Liver (tissue), 9 donors: ENCODE measurements around the gene CDH4. TPM values are rescaled to one million over a fixed set of nuclear protein-coding genes. Genes with fewer than 3 reads are reported as not detected.

ENCODE experiments used
- DNase-seq: peaks from one replicate; pipeline ENCODE4 v3.0.0-alpha.2; 2017; ENCODE audit warnings: low spot score
- H3K27ac ChIP-seq, 2 donors: one replicate each; pipeline ENCODE4 v1.7.0; 2013; ENCODE audit warnings: inconsistent platforms in 2 of 2, low read length in 2 of 2, control low read depth in 1 of 2, low read depth in 1 of 2, mild to moderate bottlenecking in 1 of 2
- H3K27me3 ChIP-seq, 4 donors: one replicate each; pipeline versions ENCODE4 v1.6.1 to v1.7.0; 2013; ENCODE audit warnings: low read length in 3 of 4, inconsistent platforms in 1 of 4, mild to moderate bottlenecking in 1 of 4, moderate library complexity in 1 of 4; ENCODE audit not compliant: control insufficient read depth in 4 of 4, insufficient read depth in 4 of 4
- H3K36me3 ChIP-seq, 4 donors: one replicate each; pipeline versions ENCODE4 v1.6.1 to v1.7.0; 2013; ENCODE audit warnings: low read length in 3 of 4, mild to moderate bottlenecking in 3 of 4, low read depth in 1 of 4, moderate library complexity in 1 of 4; ENCODE audit not compliant: control insufficient read depth in 4 of 4, insufficient read depth in 3 of 4
- H3K4me1 ChIP-seq, 4 donors: one replicate each; pipeline versions ENCODE4 v1.6.1 to v1.7.0; 2013; ENCODE audit warnings: low read length in 3 of 4, mild to moderate bottlenecking in 3 of 4, moderate library complexity in 1 of 4; ENCODE audit not compliant: control insufficient read depth in 4 of 4, insufficient read depth in 4 of 4
- H3K4me3 ChIP-seq, 3 donors: one replicate each; pipeline versions ENCODE4 v1.6.1 to v1.7.0; 2013; ENCODE audit warnings: low read length in 3 of 3, control low read depth in 1 of 3, low read depth in 1 of 3, mild to moderate bottlenecking in 1 of 3
- H3K9ac ChIP-seq, 2 donors: one replicate each; pipeline ENCODE4 v1.7.0; 2013; ENCODE audit warnings: low read length in 2 of 2, mild to moderate bottlenecking in 2 of 2, moderate library complexity in 2 of 2, control low read depth in 1 of 2, low read depth in 1 of 2
- H3K9me3 ChIP-seq, 4 donors: one replicate each; pipeline versions ENCODE4 v1.6.1 to v1.7.0; 2013; ENCODE audit warnings: low read length in 3 of 4; ENCODE audit not compliant: control insufficient read depth in 4 of 4
- EGR1 ChIP-seq, 2 donors: IDR thresholded peaks; 2 replicates each; pipeline ENCODE4 v1.6.1; 2016 to 2018; ENCODE audit warnings: antibody characterized with exemption in 2 of 2, low read depth in 2 of 2
- FOXA1 ChIP-seq: IDR thresholded peaks from 2 replicates; pipeline ENCODE4 v1.6.1; 2016; ENCODE audit warnings: antibody characterized with exemption
- GABPA ChIP-seq, 2 donors: IDR thresholded peaks in 1 of 2; conservative IDR thresholded peaks in 1 of 2; 2 replicates each; pipeline ENCODE4 v1.6.1; 2016; ENCODE audit warnings: antibody characterized with exemption in 2 of 2, mild to moderate bottlenecking in 1 of 2, moderate library complexity in 1 of 2
- HNF4A ChIP-seq, 2 donors: conservative IDR thresholded peaks; 2 replicates each; pipeline ENCODE4 v1.6.1; 2016; ENCODE audit warnings: antibody characterized with exemption in 2 of 2, mild to moderate bottlenecking in 2 of 2
- HNF4G ChIP-seq: IDR thresholded peaks from 2 replicates; pipeline ENCODE4 v1.6.1; 2016; ENCODE audit warnings: antibody characterized with exemption
- JUND ChIP-seq, 2 donors: IDR thresholded peaks; 2 replicates each; pipeline ENCODE4 v1.6.1; 2016; ENCODE audit warnings: antibody characterized with exemption in 2 of 2
- NR2F2 ChIP-seq: IDR thresholded peaks from 2 replicates; pipeline ENCODE4 v1.6.1; 2016; ENCODE audit warnings: antibody characterized with exemption
- RAD21 ChIP-seq, 2 donors: IDR thresholded peaks; 2 replicates each; pipeline ENCODE4 v1.6.1; 2016; ENCODE audit warnings: antibody characterized with exemption in 2 of 2, mild to moderate bottlenecking in 2 of 2
- REST ChIP-seq: IDR thresholded peaks from 2 replicates; pipeline ENCODE4 v1.6.1; 2016; ENCODE audit warnings: antibody characterized with exemption, mild to moderate bottlenecking
- RXRA ChIP-seq, 2 donors: IDR thresholded peaks; 2 replicates each; pipeline ENCODE4 v1.6.1; 2017 to 2018; ENCODE audit warnings: antibody characterized with exemption in 2 of 2, mild to moderate bottlenecking in 1 of 2
- SP1 ChIP-seq: IDR thresholded peaks from 2 replicates; pipeline ENCODE4 v1.6.1; 2018; ENCODE audit warnings: antibody characterized with exemption, mild to moderate bottlenecking
- TAF1 ChIP-seq: conservative IDR thresholded peaks from 2 replicates; pipeline ENCODE4 v1.6.1; 2016; ENCODE audit warnings: antibody characterized with exemption, mild to moderate bottlenecking
- YY1 ChIP-seq: IDR thresholded peaks from 2 replicates; pipeline ENCODE4 v1.6.1; 2016; ENCODE audit warnings: antibody characterized with exemption, mild to moderate bottlenecking
- ZBTB33 ChIP-seq: IDR thresholded peaks from 2 replicates; pipeline ENCODE4 v1.6.1; 2016; ENCODE audit warnings: antibody characterized with exemption
- WGBS: extraction: QIAGEN DNeasy Blood & Tissue Kit; methylation state at CpG from one replicate; pipeline ENCODE4 v1.1.7; 2013; 5-methylcytosine and 5-hydroxymethylcytosine counted together
- polyA plus RNA-seq, 2 donors: library from polyadenylated mRNA; stranded (reverse) in 1 of 2; unstranded in 1 of 2; fragments of 200-250 nt in 1 of 2; fragments of >200 nt in 1 of 2; fragmentation: Nextera tagmentation in 1 of 2; extraction: Ambion mirVana in 1 of 2; gene quantifications; one replicate each; pipeline versions ENCODE4 v1.2.1 to v1.2.3, GENCODE V29; 2013 to 2015
- total RNA-seq, 2 donors: library from RNA; depleted of rRNA; stranded (reverse); fragments of >200 nt; gene quantifications; one replicate each; pipeline ENCODE4 v1.2.3, GENCODE V29; 2014
- TF ChIP-seq, protein P1 (sequence below): IDR thresholded peaks from 2 replicates; pipeline ENCODE4 v1.6.1; 2016; ENCODE audit warnings: antibody characterized with exemption
- donor health status: healthy.
- donor health status: healthy.
- donor health status: healthy.
- donor health status: healthy.
- donor health status: healthy.

Gene CDH4
- total and polyA plus RNA-seq, 4 donors = 0.03 to 0.25 (median 0.19) TPM; not detected in 1

DNA sequence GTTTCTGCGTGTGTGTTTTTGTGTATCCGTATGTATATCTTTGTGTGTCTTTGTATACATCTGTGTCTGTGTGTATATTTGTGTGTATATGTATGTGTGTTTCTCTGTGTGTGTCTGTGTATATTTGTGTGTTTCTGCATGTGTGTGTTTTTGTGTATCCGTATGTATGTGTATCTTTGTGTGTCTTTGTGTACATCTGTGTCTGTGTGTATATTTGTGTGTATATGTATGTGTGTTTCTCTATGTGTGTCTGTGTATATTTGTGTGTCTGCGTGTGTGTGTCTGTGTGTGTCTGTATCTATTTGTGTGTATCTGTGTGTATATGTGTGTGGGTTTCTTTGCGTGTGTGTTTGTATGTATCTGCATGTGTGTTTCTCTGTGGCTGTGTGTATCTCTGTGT lies 192.6 kb downstream of the CDH4 start (continued):
- no peak for TF ChIP-seq FOXA1
- TF ChIP-seq SP1 = no peak

- Histone ChIP-seq H3K27ac (no peak overlapping the region), H3K9me3 (no peaks in the 10 kb centered on the region), H3K4me3 (no peak overlapping the region), H3K27me3 (peaks cover 0 to 7% (median 2%) of the 10 kb centered on the region in 4 donors), H3K4me1 (no peaks in the 10 kb centered on the region), H3K9ac (no peak overlapping the region), H3K36me3 (no peaks in the 10 kb centered on the region)
- WGBS = 72% methylated on average over 6 of the region's 6 CpGs
- TF ChIP-seq ZBTB33 = no peak
- no peak for DNase-seq
Measured at GRCh38 chr20:61445138-61445537, 193.1 kb downstream of the CDH4 start.

GRCh38 chr20:61445741-61446140 lies 193.7 kb downstream of the CDH4 start:
- TF ChIP-seq TAF1 = no peak
- TF ChIP-seq JUND (IDR thresholded peaks at IDR 0.05) = no peak
- TF ChIP-seq, protein P1, sequence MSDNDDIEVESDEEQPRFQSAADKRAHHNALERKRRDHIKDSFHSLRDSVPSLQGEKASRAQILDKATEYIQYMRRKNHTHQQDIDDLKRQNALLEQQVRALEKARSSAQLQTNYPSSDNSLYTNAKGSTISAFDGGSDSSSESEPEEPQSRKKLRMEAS = no peak
- no peak for TF ChIP-seq HNF4A (conservative IDR thresholded peaks at IDR 0.05)
- no peak for TF ChIP-seq RXRA (IDR thresholded peaks at IDR 0.05)
- TF ChIP-seq YY1 = no peak
- no peak for TF ChIP-seq REST
- no peak for TF ChIP-seq SP1
- TF ChIP-seq FOXA1 = no peak
- H3K36me3 ChIP-seq = no peaks in the 10 kb centered on the region

GRCh38 chr20:61447952-61448351 lies 195.9 kb downstream of the CDH4 start:
- Histone ChIP-seq H3K9ac (no peak overlapping the region), H3K27me3 (peaks cover 0 to 7% (median 2%) of the 10 kb centered on the region in 4 donors)

More at GRCh38 chr20:61445741-61446140, 193.7 kb downstream of the CDH4 start:
- Histone ChIP-seq H3K9ac (no peak overlapping the region), H3K27me3 (peaks cover 0 to 7% (median 2%) of the 10 kb centered on the region in 4 donors), H3K27ac (no peak overlapping the region), H3K9me3 (no peaks in the 10 kb centered on the region), H3K4me1 (no peaks in the 10 kb centered on the region), H3K4me3 (no peak overlapping the region)
- WGBS = 87% methylated on average over 10 of the region's 10 CpGs
- no peak for DNase-seq

More at GRCh38 chr20:61447952-61448351, 195.9 kb downstream of the CDH4 start:
- H3K36me3 ChIP-seq = no peaks in the 10 kb centered on the region
- H3K4me1 ChIP-seq = no peaks in the 10 kb centered on the region
- no peak overlapping the region for H3K4me3 ChIP-seq
- H3K9me3 ChIP-seq = no peaks in the 10 kb centered on the region
- no peak overlapping the region for H3K27ac ChIP-seq
- TF ChIP-seq NR2F2 (no peak), GABPA (IDR thresholded peaks at IDR 0.05 in 1 of 2, conservative IDR thresholded peaks at IDR 0.05 in 1 of 2) (no peak), RAD21 (IDR thresholded peaks at IDR 0.05) (no peak), FOXA1 (no peak), TAF1 (no peak), JUND (IDR thresholded peaks at IDR 0.05) (no peak), YY1 (no peak), ZBTB33 (no peak), SP1 (no peak), EGR1 (IDR thresholded peaks at IDR 0.05; ENCODE audit: low read depth in 2 of 2) (no peak), HNF4A (conservative IDR thresholded peaks at IDR 0.05) (no peak), RXRA (IDR thresholded peaks at IDR 0.05) (no peak), HNF4G (no peak)
- TF ChIP-seq, protein P1 = no peak
- DNase-seq = no peak
- WGBS = 54% methylated on average over 6 of the region's 6 CpGs
